ENCODE results near the gene TMEM132A. TPM values are rescaled to one million over a fixed set of nuclear protein-coding genes. Genes with fewer than 3 reads are reported as not detected.

TMEM132A gene, protein sequence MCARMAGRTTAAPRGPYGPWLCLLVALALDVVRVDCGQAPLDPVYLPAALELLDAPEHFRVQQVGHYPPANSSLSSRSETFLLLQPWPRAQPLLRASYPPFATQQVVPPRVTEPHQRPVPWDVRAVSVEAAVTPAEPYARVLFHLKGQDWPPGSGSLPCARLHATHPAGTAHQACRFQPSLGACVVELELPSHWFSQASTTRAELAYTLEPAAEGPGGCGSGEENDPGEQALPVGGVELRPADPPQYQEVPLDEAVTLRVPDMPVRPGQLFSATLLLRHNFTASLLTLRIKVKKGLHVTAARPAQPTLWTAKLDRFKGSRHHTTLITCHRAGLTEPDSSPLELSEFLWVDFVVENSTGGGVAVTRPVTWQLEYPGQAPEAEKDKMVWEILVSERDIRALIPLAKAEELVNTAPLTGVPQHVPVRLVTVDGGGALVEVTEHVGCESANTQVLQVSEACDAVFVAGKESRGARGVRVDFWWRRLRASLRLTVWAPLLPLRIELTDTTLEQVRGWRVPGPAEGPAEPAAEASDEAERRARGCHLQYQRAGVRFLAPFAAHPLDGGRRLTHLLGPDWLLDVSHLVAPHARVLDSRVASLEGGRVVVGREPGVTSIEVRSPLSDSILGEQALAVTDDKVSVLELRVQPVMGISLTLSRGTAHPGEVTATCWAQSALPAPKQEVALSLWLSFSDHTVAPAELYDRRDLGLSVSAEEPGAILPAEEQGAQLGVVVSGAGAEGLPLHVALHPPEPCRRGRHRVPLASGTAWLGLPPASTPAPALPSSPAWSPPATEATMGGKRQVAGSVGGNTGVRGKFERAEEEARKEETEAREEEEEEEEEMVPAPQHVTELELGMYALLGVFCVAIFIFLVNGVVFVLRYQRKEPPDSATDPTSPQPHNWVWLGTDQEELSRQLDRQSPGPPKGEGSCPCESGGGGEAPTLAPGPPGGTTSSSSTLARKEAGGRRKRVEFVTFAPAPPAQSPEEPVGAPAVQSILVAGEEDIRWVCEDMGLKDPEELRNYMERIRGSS
- 13.2 and 20.8 TPM in 2 replicates for total RNA-seq
- polyA plus RNA-seq, result 6.7 and 6.9 TPM in 2 replicates
- polyA plus RNA-seq (2012), result 15.5 and 19.7 TPM in 2 replicates
- 9.1 and 12.5 TPM in 2 replicates for polyA minus RNA-seq (ENCODE audit: low replicate concordance)

DNA sequence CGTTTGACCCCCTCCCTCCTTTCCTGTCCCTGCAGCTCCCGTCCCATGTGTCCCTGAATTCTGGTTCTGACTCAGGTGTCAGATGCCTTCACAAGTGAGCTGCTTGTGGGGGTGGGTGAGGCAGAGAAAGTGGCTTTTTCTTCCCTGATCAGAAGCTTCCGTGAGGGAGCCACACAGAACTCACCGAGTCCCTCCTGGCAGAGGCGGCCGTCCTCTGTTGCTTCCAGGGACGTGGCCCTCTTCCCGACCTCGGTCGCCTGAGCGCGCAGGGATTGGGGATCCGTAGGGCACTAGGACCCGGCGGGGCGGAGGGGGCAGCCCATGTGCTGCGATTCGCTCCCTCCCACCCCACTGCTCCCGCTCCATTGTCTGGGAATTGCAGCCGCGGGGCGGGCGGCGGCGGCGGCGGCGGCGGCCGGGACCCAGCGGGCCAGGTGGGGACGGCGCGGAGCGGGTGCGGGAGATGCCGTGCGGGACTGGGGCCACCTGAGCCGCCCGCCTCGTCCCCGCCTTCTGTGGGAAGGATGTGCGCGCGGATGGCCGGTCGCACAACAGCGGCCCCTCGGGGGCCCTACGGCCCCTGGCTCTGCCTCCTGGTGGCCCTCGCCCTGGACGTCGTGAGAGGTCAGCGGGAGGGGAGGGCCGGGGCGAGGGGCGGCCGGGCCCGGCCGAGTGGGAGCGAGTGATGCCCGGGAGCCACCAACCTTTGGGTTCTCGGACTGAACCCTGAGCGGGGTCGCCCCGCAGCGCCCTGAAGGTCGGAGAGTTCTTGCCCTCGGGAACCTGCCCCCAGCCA is at the start of gene TMEM132A:
TSS of gene TMEM132A (plus strand) at position 351 of the 796 bp plus-strand sequence. CDS start at position 525, 174 bp downstream.
- H3K36me3 ChIP-seq (ENCODE audit: control insufficient read depth, insufficient read depth, low read length), result peaks cover 15% of the 10 kb centered on the region
- H3K4me3 ChIP-seq (replicated peaks in 1 of 4; ENCODE audit: control extremely low read depth in 1 of 4, insufficient read depth in 1 of 4, low read depth in 3 of 4, low read length in 4 of 4), result peak within 1 kb of the TSS; percentile 34 to 77 (median 62)
- H2AFZ ChIP-seq (ENCODE audit: low read length), result peak within 1 kb of the TSS; percentile 67
- peaks cover 8% of the 10 kb centered on the region for H3K4me1 ChIP-seq (ENCODE audit: control insufficient read depth, extremely low read depth, insufficient read depth, low read length)
- H3K79me2 ChIP-seq (ENCODE audit: control insufficient read depth, insufficient read depth, low read length), result peaks cover 2% of the 10 kb centered on the region
- H3K4me2 ChIP-seq (ENCODE audit: extremely low read depth, insufficient read depth, low read length), result peak within 1 kb of the TSS; percentile 76
- H3K9me3 ChIP-seq (ENCODE audit: control insufficient read depth, insufficient read depth, low read depth, low read length), result no peaks in the 10 kb centered on the region
- H4K20me1 ChIP-seq (ENCODE audit: control insufficient read depth, extremely low read depth, insufficient read depth, low read length), result no peaks in the 10 kb centered on the region
- H3K27me3 ChIP-seq (ENCODE audit: control insufficient read depth, insufficient read depth, low read length), result no peaks in the 10 kb centered on the region
- peak within 1 kb of the TSS; percentile 65 for H3K9ac ChIP-seq (ENCODE audit: insufficient read depth, low read length)
- no peak within 1 kb of the TSS for H3K27ac ChIP-seq (ENCODE audit: insufficient read depth, low read length)
- DNase-seq (ENCODE audit: low read depth in 2 of 2), result peak; percentile 61 to 73
- TF ChIP-seq, protein P1, sequence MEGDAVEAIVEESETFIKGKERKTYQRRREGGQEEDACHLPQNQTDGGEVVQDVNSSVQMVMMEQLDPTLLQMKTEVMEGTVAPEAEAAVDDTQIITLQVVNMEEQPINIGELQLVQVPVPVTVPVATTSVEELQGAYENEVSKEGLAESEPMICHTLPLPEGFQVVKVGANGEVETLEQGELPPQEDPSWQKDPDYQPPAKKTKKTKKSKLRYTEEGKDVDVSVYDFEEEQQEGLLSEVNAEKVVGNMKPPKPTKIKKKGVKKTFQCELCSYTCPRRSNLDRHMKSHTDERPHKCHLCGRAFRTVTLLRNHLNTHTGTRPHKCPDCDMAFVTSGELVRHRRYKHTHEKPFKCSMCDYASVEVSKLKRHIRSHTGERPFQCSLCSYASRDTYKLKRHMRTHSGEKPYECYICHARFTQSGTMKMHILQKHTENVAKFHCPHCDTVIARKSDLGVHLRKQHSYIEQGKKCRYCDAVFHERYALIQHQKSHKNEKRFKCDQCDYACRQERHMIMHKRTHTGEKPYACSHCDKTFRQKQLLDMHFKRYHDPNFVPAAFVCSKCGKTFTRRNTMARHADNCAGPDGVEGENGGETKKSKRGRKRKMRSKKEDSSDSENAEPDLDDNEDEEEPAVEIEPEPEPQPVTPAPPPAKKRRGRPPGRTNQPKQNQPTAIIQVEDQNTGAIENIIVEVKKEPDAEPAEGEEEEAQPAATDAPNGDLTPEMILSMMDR (conservative IDR thresholded peaks at IDR 0.05 in 1 of 2, IDR thresholded peaks at IDR 0.05 in 1 of 2; ENCODE audit: low read depth in 1 of 2, low read length in 2 of 2), result no peak
- no peak for TF ChIP-seq EZH2 (IDR thresholded peaks at IDR 0.05; ENCODE audit: low read length, missing control alignments)

DNA sequence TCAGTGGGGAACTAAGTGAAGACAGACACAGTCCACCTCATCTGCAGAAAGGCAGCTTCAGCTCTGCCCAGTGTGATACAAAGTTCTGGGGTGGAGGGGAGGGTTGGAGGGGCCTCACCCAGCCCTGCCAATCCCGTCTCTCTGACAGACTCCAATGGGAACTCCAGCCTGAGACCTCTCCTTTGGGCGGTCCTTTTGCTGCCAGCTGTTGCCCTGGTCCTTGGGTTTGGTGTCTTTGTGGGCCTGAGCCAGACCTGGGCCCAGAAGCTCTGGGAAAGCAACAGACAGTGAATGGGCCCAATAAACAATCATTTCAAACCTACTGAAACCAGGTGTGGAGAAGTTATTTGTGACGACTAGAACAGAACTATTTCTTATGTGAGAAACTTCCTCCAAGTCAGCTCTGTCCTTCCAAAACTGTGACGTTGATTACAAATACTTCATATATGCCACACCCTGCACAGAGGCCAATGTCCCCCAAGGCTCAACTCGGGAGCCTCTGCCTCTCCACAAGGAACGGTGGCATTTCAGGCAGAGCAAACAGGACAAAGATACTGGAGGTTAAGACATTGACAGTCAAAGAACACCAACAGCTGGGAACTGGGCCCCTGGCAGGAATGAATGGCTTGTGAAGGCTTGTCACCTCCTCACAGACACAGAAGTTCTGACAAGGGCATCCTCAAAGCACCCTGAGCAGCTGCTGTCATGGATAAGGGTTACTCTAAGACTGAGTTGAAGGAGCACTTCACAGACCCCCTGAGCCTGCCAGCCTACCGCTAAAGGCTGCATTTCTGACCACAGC is 48.7 kb upstream of the TMEM132A start:
- Histone ChIP-seq H3K9me3 (ENCODE audit: control insufficient read depth, insufficient read depth, low read depth, low read length) (no peaks in the 10 kb centered on the region), H3K4me1 (ENCODE audit: control insufficient read depth, extremely low read depth, insufficient read depth, low read length) (peaks cover 23% of the 10 kb centered on the region), H3K4me2 (ENCODE audit: extremely low read depth, insufficient read depth, low read length) (no peak overlapping the region), H2AFZ (ENCODE audit: low read length) (no peak overlapping the region), H4K20me1 (ENCODE audit: control insufficient read depth, extremely low read depth, insufficient read depth, low read length) (no peaks in the 10 kb centered on the region), H3K4me3 (replicated peaks in 1 of 4; ENCODE audit: control extremely low read depth in 1 of 4, insufficient read depth in 1 of 4, low read depth in 3 of 4, low read length in 4 of 4) (no peak overlapping the region), H3K36me3 (ENCODE audit: control insufficient read depth, insufficient read depth, low read length) (no peaks in the 10 kb centered on the region), H3K27me3 (ENCODE audit: control insufficient read depth, insufficient read depth, low read length) (no peaks in the 10 kb centered on the region), H3K27ac (ENCODE audit: insufficient read depth, low read length) (no peak overlapping the region), H3K9ac (ENCODE audit: insufficient read depth, low read length) (no peak overlapping the region), H3K79me2 (ENCODE audit: control insufficient read depth, insufficient read depth, low read length) (no peaks in the 10 kb centered on the region)
- TF ChIP-seq, protein P1 (conservative IDR thresholded peaks at IDR 0.05 in 1 of 2, IDR thresholded peaks at IDR 0.05 in 1 of 2; ENCODE audit: low read depth in 1 of 2, low read length in 2 of 2), result no peak
- no peak for TF ChIP-seq EZH2 (IDR thresholded peaks at IDR 0.05; ENCODE audit: low read length, missing control alignments)
- no peak for DNase-seq (ENCODE audit: low read depth in 2 of 2)
